ENCODE measurements around the gene STAC3. TPM values are rescaled to one million over a fixed set of nuclear protein-coding genes. Genes with fewer than 3 reads are reported as not detected.
A peak's percentile ranks its signal among the peaks of the same experiment; 100 is the strongest.

Gene STAC3
- total and polyA plus RNA-seq, 2 of the 13 experiments (the other 11 are each of a cell fraction or from before 2014, with no cell fraction given) = 0.18 to 0.22 TPM

- TF ChIP-seq ZNF800 (CRISPR knock-in tag; IDR thresholded peaks at IDR 0.05) = 0 out of 2 replicates have a peak, but pooled peaks have one; percentile 76
- TF ChIP-seq NCOA5 (CRISPR knock-in tag; IDR thresholded peaks at IDR 0.05) = no peak
- TF ChIP-seq HMGXB3 (CRISPR knock-in tag; IDR thresholded peaks at IDR 0.05; ENCODE audit: borderline replicate concordance) = no peak
- no peak for TF ChIP-seq ZNF678 (CRISPR knock-in tag; IDR thresholded peaks at IDR 0.05)
- TF ChIP-seq ZFP36L2 (CRISPR knock-in tag; IDR thresholded peaks at IDR 0.05) = no peak
- no peak for TF ChIP-seq CCDC6 (CRISPR knock-in tag; IDR thresholded peaks at IDR 0.05)
- TF ChIP-seq GZF1 (CRISPR knock-in tag; IDR thresholded peaks at IDR 0.05) = no peak
- TF ChIP-seq ATM (IDR thresholded peaks at IDR 0.05; ENCODE audit: borderline replicate concordance) = no peak
- TF ChIP-seq MYPOP (CRISPR knock-in tag; IDR thresholded peaks at IDR 0.05) = no peak
- peak; percentile 67; the same call in 1 of the 2 replicates for TF ChIP-seq LCORL (IDR thresholded peaks at IDR 0.05)
- TF ChIP-seq LCORL (CRISPR knock-in tag; IDR thresholded peaks at IDR 0.05) = no peak
- no peak for TF ChIP-seq ZNF839 (CRISPR knock-in tag; IDR thresholded peaks at IDR 0.05; ENCODE audit: borderline replicate concordance)
- no peak for TF ChIP-seq HDAC6 (IDR thresholded peaks at IDR 0.05; ENCODE audit: low read depth, low read length)
- TF ChIP-seq ZFP36 (IDR thresholded peaks at IDR 0.05; ENCODE audit: borderline replicate concordance, low read depth, low read length, partially characterized antibody) = no peak
- no peak for TF ChIP-seq FOXM1 (CRISPR knock-in tag; IDR thresholded peaks at IDR 0.05)
- TF ChIP-seq ZNF557 (CRISPR knock-in tag; IDR thresholded peaks at IDR 0.05) = no peak
- no peak for TF ChIP-seq ZBTB20 (CRISPR knock-in tag; IDR thresholded peaks at IDR 0.05; ENCODE audit: borderline replicate concordance, low read depth)
- no peak for TF ChIP-seq CHD4 (IDR thresholded peaks at IDR 0.05; ENCODE audit: borderline replicate concordance, low read length)
- peak; percentile 67; the same call in 1 of the 2 replicates for TF ChIP-seq ZFY (CRISPR knock-in tag; IDR thresholded peaks at IDR 0.05)
- no peak for TF ChIP-seq HES4 (CRISPR knock-in tag; IDR thresholded peaks at IDR 0.05; ENCODE audit: borderline replicate concordance)
- TF ChIP-seq ZBTB33 (CRISPR knock-in tag; IDR thresholded peaks at IDR 0.05) = peak; percentile 91
- no peak for TF ChIP-seq ZNF572 (CRISPR knock-in tag; IDR thresholded peaks at IDR 0.05)
Observed at GRCh38 chr12:57224973-57225679, 25.9 kb downstream of the STAC3 start (continued).
